DMS79 treated with DMSO at 0.1 percent for 48 hours (cell line): Measurements from ENCODE around the gene FBLN1.
"Not testable (repeated sequence)": the region's sequence is repeated elsewhere in the genome, so short reads cannot be mapped to it uniquely, and the experiment has no call there.

Experiments
- DNase-seq: peaks from one replicate; lab custom pipeline; 2025; lab: John Stamatoyannopoulos, UW

FBLN1 gene

GRCh38 chr22:45585946-45586540 lies 83.4 kb downstream of the FBLN1 start:
- no peak for DNase-seq

DNA sequence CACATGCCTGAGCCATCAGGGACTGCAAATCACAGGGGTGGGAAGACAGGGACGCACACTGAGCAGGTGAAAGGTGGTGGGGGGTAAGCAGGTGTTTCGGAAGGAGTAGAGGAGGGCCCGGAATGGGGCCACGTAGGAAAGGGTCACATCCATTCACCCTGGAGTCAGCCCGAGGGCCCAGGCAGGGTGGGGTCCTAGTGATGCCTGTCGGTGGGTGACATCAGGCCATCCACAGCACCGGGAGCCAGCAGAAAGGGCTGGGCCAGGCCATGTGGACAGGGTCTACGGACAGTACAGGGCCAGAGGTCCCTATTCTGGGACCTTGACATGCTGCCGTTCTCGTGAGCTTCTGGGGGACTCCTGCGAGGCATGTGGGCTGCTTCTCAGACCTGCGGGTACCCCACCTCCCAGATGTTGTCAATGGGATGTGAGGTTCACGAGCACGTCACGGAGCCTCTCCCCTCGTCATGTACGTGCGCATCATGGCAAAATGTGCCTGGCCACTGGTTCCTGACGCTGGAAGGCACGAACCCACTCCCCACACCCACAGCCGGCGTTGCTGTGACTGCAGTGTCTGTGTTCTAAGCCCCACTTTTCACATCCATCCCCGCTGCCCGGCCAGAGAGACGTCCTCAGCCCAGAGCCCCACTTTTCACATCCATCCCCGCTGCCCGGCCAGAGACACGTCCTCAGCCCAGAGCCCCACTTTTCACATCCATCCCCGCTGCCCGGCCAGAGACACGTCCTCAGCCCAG lies 84.1 kb downstream of the FBLN1 start:
- no peak for DNase-seq

DNA sequence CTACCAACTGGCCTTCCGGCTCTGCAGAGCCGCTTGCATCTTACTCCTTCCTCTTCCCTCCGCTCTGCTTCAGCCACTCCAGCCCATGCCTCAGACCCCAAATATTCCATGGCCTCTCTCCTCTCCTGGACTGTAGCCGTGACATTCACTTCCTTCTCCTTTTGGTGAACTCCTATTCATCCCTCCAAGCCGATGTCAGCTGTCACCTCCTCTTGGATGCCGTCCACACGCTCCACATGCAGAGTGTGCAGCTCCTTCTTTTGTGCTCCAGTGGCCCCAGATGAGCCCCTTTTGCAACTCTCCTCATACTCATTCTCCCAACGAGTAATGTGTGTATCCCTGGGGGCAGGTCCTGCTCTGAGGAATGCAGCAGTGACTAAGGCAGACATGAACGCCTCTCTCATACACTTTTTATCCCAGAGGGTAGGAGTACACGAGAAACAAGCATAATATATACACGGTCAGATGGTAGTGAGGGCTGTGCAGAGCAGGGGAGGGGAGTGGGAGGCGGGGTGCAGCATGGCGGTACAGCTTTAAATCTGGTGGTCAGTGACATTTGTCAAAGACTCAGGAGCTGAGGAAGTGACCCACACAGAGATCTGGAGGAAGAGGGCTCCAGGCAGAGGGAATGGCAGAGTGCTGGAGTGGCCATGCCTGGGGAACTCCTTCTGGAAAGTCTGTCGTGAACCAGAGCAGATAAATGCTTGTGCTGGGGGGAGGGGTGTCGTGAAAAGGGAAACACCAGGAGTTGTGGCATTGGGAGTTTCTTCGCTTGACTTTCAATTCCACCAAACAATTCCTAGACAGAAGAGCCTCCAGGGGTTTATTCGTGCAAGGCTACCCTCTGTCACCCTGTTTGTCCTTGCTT lies 85.2 kb downstream of the FBLN1 start:
- DNase-seq, result no peak

DNA sequence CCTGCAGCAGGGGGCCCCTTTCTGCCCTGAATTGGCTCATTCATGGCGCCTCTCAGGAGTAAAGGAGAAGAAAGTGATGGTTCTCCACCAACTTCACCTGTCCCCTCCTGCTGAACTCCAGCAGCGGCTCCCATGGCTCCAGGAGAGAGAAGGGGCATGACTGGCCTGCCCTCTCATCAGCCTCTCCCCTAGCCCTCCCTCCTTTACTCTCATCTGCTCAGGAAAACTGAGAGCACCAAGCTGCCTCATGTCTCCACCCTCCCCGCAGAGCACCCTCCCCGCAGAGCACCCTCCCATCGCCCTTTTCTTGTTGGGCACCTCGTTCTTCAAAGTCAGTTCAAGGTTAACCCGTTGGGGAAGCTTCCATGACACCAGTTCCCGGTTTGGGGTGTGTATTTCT lies 86.9 kb downstream of the FBLN1 start:
- DNase-seq, result no peak

GRCh38 chr22:45590262-45590661 lies 87.6 kb downstream of the FBLN1 start:
- DNase-seq, result no peak

GRCh38 chr22:45591633-45592213 lies 89.0 kb downstream of the FBLN1 start:
- not testable (repeated sequence) for DNase-seq

DNA sequence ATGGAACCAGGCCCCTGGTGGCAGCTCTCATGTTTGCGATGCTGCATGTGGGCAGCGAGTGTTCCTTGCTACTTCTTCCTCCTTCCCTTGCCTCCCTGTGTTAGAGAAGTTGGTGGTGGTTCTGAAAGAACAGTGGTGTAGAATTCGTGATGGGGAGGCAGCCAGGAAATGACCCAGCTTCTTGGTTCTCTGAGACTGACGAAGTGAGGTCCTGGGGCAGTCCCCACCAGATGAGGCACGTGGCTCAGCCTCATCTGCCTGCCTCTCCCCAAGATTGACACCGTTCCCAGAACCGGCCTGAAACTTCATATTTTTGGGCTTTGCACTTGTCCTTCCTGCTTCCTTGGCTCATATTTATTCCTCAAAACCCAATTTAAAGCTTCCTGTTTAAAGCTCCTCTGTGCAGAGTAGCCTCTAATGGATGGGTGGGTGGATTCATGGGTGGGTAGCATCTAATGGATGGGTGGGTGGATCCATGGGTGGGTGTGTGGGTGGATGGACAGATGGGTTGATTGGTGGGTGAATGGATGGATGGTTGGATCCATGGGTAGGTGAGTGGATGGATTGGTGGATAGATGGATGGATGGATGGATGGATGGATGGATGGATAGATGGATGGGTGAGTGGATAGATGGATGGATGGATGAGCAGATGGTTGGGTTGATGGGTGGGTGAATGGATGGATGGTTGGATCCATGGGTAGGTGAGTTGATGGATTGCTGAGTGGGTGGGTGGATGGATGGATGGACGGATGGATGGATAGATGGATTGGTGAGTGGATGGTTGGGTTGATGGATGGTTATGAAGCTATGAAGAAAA lies 91.6 kb downstream of the FBLN1 start:
- DNase-seq, result no peak

DNA sequence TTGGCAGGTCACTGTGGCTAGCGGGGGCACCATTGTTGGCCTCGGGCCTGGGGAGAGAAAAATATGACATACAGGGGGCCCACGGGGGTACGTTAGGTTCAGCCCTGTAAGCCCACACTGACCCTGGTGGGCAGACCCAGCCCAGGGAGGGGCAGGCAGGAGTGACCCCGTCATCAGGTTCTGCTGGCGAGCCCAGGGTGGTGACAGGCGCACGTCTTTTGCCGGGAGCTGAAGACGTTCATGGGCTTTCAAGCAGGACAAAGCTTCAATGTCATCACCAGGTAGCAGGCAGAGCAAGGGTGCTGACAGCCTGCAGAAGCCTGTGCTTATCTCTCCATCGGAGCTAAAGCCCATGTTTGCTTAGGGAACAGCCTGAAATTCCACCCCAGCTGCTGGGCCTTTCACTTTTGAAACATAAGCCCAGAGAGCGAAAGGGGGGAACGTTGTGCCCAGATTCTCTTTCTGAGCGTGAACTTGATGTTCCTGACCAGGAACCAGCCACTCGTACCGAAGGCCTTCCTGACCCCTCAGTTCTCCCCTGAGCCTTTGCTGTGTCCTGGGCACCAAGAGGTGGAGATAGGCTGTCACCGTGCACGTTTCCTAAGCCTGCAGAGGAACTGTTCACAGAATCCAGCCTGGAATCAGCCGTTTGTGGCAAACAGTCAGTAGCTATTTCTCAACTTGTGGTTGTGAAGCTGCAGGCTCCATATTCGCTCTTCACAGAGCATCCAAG lies 94.9 kb downstream of the FBLN1 start:
- DNase-seq, result no peak

GRCh38 chr22:45598596-45599217 lies 96.0 kb downstream of the FBLN1 start:
- no peak for DNase-seq

DNA sequence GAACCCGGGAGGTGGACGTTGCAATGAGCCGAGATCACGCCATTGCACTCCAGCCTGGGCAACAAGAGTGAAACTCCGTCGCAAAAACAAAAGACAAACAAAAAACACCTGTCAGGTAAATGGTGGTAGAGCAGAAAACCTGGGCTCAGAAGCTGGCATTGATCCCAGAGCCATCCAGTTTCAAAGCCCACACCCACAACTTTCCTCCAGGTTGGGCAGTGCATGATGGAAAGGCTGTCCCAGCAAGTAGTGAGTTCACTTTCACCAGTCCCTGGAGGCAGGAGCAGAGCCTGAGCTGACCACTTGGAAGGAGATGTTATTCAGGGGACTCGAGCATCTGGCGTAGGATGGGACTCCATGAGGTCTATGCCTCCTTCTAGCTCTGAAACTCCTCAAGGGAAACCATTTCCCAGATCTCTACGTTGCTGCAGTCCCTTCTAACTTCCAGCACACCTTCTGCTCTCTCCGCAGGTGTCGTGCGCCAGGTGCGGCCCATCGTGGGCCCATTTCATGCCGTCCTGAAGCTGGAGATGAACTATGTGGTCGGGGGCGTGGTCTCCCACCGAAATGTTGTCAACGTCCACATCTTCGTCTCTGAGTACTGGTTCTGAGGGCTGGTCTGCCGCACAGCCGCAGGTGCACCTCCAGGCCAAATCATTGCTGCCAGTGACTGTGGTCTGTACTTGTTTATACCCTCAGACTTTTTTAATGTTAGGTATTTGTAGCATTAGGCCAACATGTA lies 97.3 kb downstream of the FBLN1 start:
- DNase-seq, result peak; percentile 29

- no peak for DNase-seq
Measured at GRCh38 chr22:45600790-45601730, 98.4 kb downstream of the FBLN1 start.

DNA sequence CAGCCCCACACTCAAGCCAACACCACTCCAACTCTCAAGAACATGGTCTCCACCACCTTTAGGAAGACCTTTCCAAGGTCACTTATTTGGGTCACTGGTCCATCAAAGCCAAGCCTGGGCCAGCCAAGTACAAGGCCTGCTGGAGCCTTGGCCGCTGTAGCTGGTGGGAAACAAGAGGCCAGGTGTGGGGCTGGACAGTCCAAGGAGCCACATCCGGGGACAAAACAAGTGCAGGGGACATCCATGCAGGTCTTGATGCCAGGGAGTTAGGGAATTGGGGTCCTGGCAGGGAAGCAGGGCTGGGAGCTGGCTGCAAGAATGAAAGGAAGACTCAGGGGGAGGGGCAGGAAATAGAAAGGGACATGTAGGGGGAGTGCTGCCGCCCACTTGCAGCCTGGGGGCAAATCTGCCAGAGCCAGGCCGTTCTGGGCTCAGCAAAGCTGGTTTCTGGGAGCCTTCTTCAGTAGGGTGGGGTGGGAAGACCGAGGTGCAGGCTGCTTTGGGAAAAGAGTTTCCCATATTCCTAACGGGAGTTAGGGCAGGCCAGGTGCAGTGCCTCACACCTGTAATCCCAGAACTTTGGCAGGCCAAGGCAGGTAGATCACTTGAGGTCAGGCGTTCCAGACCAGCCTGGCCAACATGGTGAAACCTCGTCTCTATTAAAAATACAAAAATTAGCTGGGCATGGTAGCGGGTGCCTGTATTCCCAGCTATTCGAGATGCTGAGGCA lies 99.5 kb downstream of the FBLN1 start:
- DNase-seq, result no peak

DNA sequence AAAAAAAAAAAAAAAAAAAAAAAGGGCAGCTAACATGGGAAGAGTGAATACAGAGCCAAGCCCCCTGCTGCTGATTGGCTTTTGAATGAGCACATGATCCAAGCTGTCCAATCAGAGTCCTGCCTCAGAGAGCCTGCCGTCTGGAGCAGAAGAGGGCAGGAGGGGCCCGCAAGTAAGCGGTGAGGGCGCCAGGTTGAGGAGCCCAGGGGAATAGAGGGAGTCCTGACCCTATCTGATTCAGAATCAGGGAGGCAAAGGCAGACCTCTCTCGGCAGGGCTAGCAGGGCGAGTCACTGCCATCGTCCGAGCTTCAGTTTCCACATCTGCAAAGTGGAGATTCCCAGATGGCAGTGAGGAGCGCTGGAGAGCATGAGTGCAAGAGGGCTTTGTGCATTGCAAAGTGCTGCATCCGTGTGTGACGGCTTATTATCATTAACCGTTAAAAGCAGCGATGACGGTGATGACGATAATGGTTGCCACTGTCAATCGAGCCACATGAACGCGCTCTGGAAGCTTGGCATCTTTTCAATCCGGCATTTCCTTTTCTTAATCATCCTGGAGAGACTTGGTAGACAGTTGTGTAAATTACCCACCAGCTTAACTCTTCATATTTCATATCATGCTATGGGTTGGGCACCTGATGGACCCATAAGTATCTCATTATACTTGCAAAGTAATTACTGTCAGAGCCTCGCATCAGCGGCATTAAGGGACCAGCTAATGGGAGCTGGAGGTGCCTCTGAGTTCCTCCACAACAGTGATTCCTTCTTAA lies 100.3 kb downstream of the FBLN1 start:
- DNase-seq, result peak; percentile 71

- no peak for DNase-seq
Measured at GRCh38 chr22:45603619-45604018, 100.9 kb downstream of the FBLN1 start.

- DNase-seq, result not testable (repeated sequence)
Measured at GRCh38 chr22:45608045-45608444, 105.4 kb downstream of the FBLN1 start.

DNA sequence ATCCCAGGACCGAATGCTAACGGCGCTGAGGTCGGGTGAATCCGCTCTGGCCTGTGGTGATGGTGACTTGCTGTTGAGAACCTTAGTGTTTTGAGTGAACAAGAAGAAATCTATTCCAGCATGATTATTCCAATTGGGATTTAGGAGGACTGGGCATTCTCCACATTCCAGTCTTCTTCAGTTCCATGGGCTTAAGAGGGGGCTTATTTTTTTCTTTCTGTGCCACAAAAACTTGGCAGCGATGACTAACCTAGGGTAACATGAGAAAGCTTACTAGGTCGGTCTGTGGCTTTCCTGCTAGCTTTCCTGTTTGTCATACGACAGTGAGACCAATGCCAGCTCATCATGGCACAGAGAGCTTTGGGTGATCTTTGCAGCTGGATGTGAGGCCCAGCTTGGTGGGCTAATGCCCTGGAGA lies 106.1 kb downstream of the FBLN1 start:
- no peak for DNase-seq

- no peak for DNase-seq
Measured at GRCh38 chr22:45612451-45612901, 109.8 kb downstream of the FBLN1 start.
